Esophagus squamous epithelium (tissue), 5 donors: ENCODE results near the gene OR10A6. TPM values are rescaled to one million over a fixed set of nuclear protein-coding genes. Genes with fewer than 3 reads are reported as not detected.

Experiments
- DNase-seq: peaks from one replicate; lab custom pipeline; 2025; lab: John Stamatoyannopoulos, UW
- H3K27ac ChIP-seq, 4 donors: fragments of 200-600 bp; sonication (generic); one replicate each; pipeline ENCODE4 v1.5.1; 2016 to 2019; ENCODE audit warnings: mild to moderate bottlenecking in 1 of 4
- H3K27me3 ChIP-seq, 4 donors: fragments of 200-600 bp; sonication (generic); 1 replicate in 3 of 4; 2 replicates in 1 of 4; pipeline versions ENCODE4 v1.5.1 to v1.6.0; 2017 to 2021; ENCODE audit warnings: antibody characterized with exemption in 1 of 4
- H3K36me3 ChIP-seq, 3 donors: fragments of 200-600 bp; sonication (generic); one replicate each; pipeline ENCODE4 v1.5.1; 2016 to 2019
- H3K4me1 ChIP-seq, 3 donors: fragments of 200-600 bp; sonication (generic); one replicate each; pipeline ENCODE4 v1.5.1; 2017 to 2019
- H3K4me3 ChIP-seq, 4 donors: fragments of 200-600 bp; sonication (generic); 1 replicate in 3 of 4; 2 replicates in 1 of 4; pipeline ENCODE4 v1.5.1; 2016 to 2019; ENCODE audit warnings: mild to moderate bottlenecking in 2 of 4, moderate library complexity in 1 of 4
- H3K9me3 ChIP-seq, 3 donors: fragments of 200-600 bp; sonication (generic); one replicate each; pipeline ENCODE4 v1.5.1; 2016 to 2019
- POLR2A ChIP-seq, 4 donors: fragments of 450-650 bp; IDR thresholded peaks; one replicate each; pipeline ENCODE4 v1.6.1; 2017; ENCODE audit warnings: antibody characterized with exemption in 4 of 4, mild to moderate bottlenecking in 4 of 4, moderate library complexity in 3 of 4
- WGBS, 2 donors: methylation state at CpG; one replicate each; pipeline ENCODE4 v1.1.5; 2018; 5-methylcytosine and 5-hydroxymethylcytosine counted together
- intact Hi-C: fragments of 100-400 bp; cut with DNase I; formaldehyde crosslinking; loops from one replicate; pipeline ENCODE4 v1.15.0; 2022
- total RNA-seq, 4 donors: library from RNA; depleted of rRNA; stranded (reverse); fragments of >200 nt; gene quantifications; one replicate each; pipeline ENCODE4 v1.1.0, GENCODE V29; 2016
- TF ChIP-seq, protein P1 (sequence below), 6 experiments: fragments of 450-650 bp in 4 of 6; fragments of 200-600 bp in 2 of 6; sonication (generic) in 2 of 6; IDR thresholded peaks; one replicate each; pipeline ENCODE4 v1.5.1; 2016 to 2019; ENCODE audit warnings: antibody characterized with exemption in 6 of 6, mild to moderate bottlenecking in 4 of 6, moderate library complexity in 4 of 6
- donor health status: DM: yes; HTN: yes; CAD: no.

OR10A6 gene
- total RNA-seq, 4 donors from 2014 or later: not detected

GRCh38 chr11:7918141-7918540 is 12.9 kb downstream of the OR10A6 start:
- H3K4me1 ChIP-seq: no peaks in the 10 kb centered on the region
- no peaks in the 10 kb centered on the region for H3K9me3 ChIP-seq
- WGBS, 2 donors: 37 to 53% methylated on average over 2 of the region's 2 CpGs
- intact Hi-C loops: no loop called here
- H3K27ac ChIP-seq: no peak overlapping the region
- no peak for DNase-seq
- TF ChIP-seq, protein P1, sequence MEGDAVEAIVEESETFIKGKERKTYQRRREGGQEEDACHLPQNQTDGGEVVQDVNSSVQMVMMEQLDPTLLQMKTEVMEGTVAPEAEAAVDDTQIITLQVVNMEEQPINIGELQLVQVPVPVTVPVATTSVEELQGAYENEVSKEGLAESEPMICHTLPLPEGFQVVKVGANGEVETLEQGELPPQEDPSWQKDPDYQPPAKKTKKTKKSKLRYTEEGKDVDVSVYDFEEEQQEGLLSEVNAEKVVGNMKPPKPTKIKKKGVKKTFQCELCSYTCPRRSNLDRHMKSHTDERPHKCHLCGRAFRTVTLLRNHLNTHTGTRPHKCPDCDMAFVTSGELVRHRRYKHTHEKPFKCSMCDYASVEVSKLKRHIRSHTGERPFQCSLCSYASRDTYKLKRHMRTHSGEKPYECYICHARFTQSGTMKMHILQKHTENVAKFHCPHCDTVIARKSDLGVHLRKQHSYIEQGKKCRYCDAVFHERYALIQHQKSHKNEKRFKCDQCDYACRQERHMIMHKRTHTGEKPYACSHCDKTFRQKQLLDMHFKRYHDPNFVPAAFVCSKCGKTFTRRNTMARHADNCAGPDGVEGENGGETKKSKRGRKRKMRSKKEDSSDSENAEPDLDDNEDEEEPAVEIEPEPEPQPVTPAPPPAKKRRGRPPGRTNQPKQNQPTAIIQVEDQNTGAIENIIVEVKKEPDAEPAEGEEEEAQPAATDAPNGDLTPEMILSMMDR (IDR thresholded peaks at IDR 0.05): no peak
- no peak for TF ChIP-seq POLR2A (IDR thresholded peaks at IDR 0.05)
- H3K27me3 ChIP-seq: no peaks in the 10 kb centered on the region
- no peak overlapping the region for H3K4me3 ChIP-seq
- H3K36me3 ChIP-seq: no peaks in the 10 kb centered on the region

DNA sequence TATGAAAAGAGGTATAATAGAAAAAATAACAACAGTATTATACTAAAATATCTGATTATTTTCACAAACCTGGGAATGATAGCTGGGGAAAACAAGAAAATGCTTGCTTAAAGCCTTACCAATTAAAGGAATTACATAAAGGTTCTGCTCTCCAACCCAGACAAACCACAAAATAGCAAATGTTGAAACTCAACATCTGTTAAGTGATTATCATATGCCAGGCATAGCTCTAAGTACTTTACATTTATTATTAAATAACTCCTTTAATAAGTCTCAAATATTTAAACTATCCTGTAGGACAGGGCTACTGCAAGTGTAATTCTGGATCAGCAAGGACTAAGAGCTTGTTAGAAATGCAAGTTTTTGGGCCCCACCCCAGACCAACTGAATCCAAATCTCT is 20.1 kb downstream of the OR10A6 start:
- Histone ChIP-seq H3K4me1 (peaks cover 0 to 9% (median 0%) of the 10 kb centered on the region in 3 donors), H3K4me3 (no peak overlapping the region), H3K27me3 (no peaks in the 10 kb centered on the region), H3K27ac (no peak overlapping the region), H3K9me3 (no peaks in the 10 kb centered on the region), H3K36me3 (no peaks in the 10 kb centered on the region)
- no peak for DNase-seq
- TF ChIP-seq, protein P1 (IDR thresholded peaks at IDR 0.05): no peak
- TF ChIP-seq POLR2A (IDR thresholded peaks at IDR 0.05): no peak
- intact Hi-C loops: no loop called here

- Histone ChIP-seq H3K4me1 (peaks cover 0 to 15% (median 2%) of the 10 kb centered on the region in 3 donors), H3K36me3 (no peaks in the 10 kb centered on the region), H3K27me3 (no peaks in the 10 kb centered on the region), H3K27ac (no peak overlapping the region), H3K4me3 (no peak overlapping the region), H3K9me3 (no peaks in the 10 kb centered on the region)
- DNase-seq: no peak
- intact Hi-C loops: no loop called here
- WGBS, 2 donors: 28 to 52% methylated on average over 2 of the region's 2 CpGs
- TF ChIP-seq, protein P1 (IDR thresholded peaks at IDR 0.05): no peak
- TF ChIP-seq POLR2A (IDR thresholded peaks at IDR 0.05): no peak
Observed at GRCh38 chr11:7910286-7910788, 20.7 kb downstream of the OR10A6 start.

- 35 to 48% methylated on average over 2 of the region's 2 CpGs for WGBS, 2 donors
- H3K27me3 ChIP-seq: no peaks in the 10 kb centered on the region
- H3K4me1 ChIP-seq: peaks cover 0 to 18% (median 2%) of the 10 kb centered on the region in 3 donors
- TF ChIP-seq, protein P1 (IDR thresholded peaks at IDR 0.05): no peak
- TF ChIP-seq POLR2A (IDR thresholded peaks at IDR 0.05): no peak
- no peak overlapping the region for H3K27ac ChIP-seq
- intact Hi-C loops: no loop called here
- no peaks in the 10 kb centered on the region for H3K9me3 ChIP-seq
- H3K4me3 ChIP-seq: no peak overlapping the region
- no peak for DNase-seq
- H3K36me3 ChIP-seq: no peaks in the 10 kb centered on the region
Observed at GRCh38 chr11:7909585-7910285, 21.3 kb downstream of the OR10A6 start.

DNA sequence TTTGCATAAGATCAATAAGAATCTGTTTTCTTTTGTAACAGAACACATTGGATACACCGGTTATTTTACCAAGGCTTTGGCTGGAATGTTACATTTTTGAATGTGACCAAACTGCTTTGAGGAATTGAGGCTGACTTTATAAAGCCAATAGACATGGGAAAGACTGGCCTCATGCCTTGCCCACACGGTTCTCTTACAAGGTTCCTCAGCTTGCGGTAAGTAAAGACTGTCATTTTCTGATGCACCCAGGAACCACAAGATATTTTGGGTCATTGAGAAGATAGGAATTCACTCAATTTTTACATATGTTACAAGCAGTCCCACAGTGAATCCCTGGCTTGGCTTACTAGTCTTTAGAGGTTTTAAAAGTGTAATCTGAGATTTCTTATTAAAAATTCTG is 23.9 kb downstream of the OR10A6 start:
- H3K4me3 ChIP-seq: no peak overlapping the region
- no peaks in the 10 kb centered on the region for H3K36me3 ChIP-seq
- intact Hi-C loops: no loop called here
- H3K27me3 ChIP-seq: no peaks in the 10 kb centered on the region
- no peaks in the 10 kb centered on the region for H3K9me3 ChIP-seq
- WGBS, 2 donors: 36 to 39% methylated on average over 3 of the region's 3 CpGs
- H3K27ac ChIP-seq: no peak overlapping the region
- peaks cover 0 to 18% (median 2%) of the 10 kb centered on the region in 3 donors for H3K4me1 ChIP-seq
- TF ChIP-seq POLR2A (IDR thresholded peaks at IDR 0.05): no peak
- no peak for DNase-seq
